ENCODE data around the gene NINJ1.

The NINJ1 gene

GRCh38 chr9:93154293-93154903, 20.3 kb upstream of the NINJ1 start:
- Histone ChIP-seq H2BK15ac (ENCODE audit: low read length) (no peak overlapping the region), H3K9ac (ENCODE audit: low read depth, low read length, poor library complexity) (no peak overlapping the region), H2BK5ac (ENCODE audit: low read length) (no peak overlapping the region), H3K4me2 (ENCODE audit: insufficient read depth, low read length, poor library complexity, severe bottlenecking) (no peak overlapping the region), H3K4me3 (ENCODE audit: low read length in 2 of 2) (no peak overlapping the region), H2BK120ac (ENCODE audit: low read depth, low read length) (no peak overlapping the region), H2AFZ (ENCODE audit: low read length) (no peak overlapping the region), H3K18ac (ENCODE audit: low read length) (peak overlapping the region; percentile 88), H3K4ac (ENCODE audit: low read length) (no peak overlapping the region), H3K79me1 (ENCODE audit: low read depth, low read length) (no peaks in the 10 kb centered on the region), H4K8ac (ENCODE audit: low read depth, low read length) (no peak overlapping the region), H3K4me1 (ENCODE audit: control insufficient read depth in 2 of 2, insufficient read depth in 1 of 2, low read depth in 1 of 2, low read length in 2 of 2) (no peaks in the 10 kb centered on the region), H3K14ac (ENCODE audit: low read length) (no peak overlapping the region), H3K27ac (replicated peaks; ENCODE audit: low read length) (no peak overlapping the region), H2BK12ac (ENCODE audit: low read length) (no peak overlapping the region), H3K23ac (ENCODE audit: low read depth, low read length, poor library complexity) (peak overlapping the region; percentile 5), H3K27me3 (ENCODE audit: control insufficient read depth in 3 of 3, insufficient read depth in 3 of 3, low read depth in 1 of 3, low read length in 3 of 3) (no peaks in the 10 kb centered on the region), H3K36me3 (replicated peaks in 1 of 2; ENCODE audit: control insufficient read depth in 2 of 2, insufficient read depth in 2 of 2, low read length in 2 of 2) (no peaks in the 10 kb centered on the region), H2AK5ac (ENCODE audit: low read depth, low read length) (peak overlapping the region; percentile 40), H3K9me3 (replicated peaks in 1 of 2; ENCODE audit: control insufficient read depth in 2 of 2, insufficient read depth in 1 of 2, low read depth in 1 of 2, low read length in 2 of 2) (peaks cover 0 to 1% of the 10 kb centered on the region in 2 donors), H4K91ac (ENCODE audit: low read depth, low read length, poor library complexity) (no peak overlapping the region)
- peak; percentile 53 for DNase-seq (ENCODE audit: low spot score)
- WGBS, 2 donors (ENCODE audit: extremely low coverage in 2 of 2, insufficient read length in 2 of 2, insufficient replicate concordance in 1 of 2) = no CpG with 5 or more reads among the region's 14 CpGs

- Histone ChIP-seq H2BK5ac (ENCODE audit: low read length) (no peak overlapping the region), H3K4me1 (ENCODE audit: control insufficient read depth in 2 of 2, insufficient read depth in 1 of 2, low read depth in 1 of 2, low read length in 2 of 2) (no peaks in the 10 kb centered on the region), H2BK15ac (ENCODE audit: low read length) (no peak overlapping the region), H3K14ac (ENCODE audit: low read length) (no peak overlapping the region), H3K79me1 (ENCODE audit: low read depth, low read length) (no peaks in the 10 kb centered on the region), H3K4me2 (ENCODE audit: insufficient read depth, low read length, poor library complexity, severe bottlenecking) (no peak overlapping the region), H3K4ac (ENCODE audit: low read length) (no peak overlapping the region), H3K27ac (replicated peaks; ENCODE audit: low read length) (no peak overlapping the region), H3K9ac (ENCODE audit: low read depth, low read length, poor library complexity) (no peak overlapping the region), H2BK120ac (ENCODE audit: low read depth, low read length) (no peak overlapping the region), H3K27me3 (ENCODE audit: control insufficient read depth in 3 of 3, insufficient read depth in 3 of 3, low read depth in 1 of 3, low read length in 3 of 3) (no peaks in the 10 kb centered on the region), H3K4me3 (ENCODE audit: low read length in 2 of 2) (no peak overlapping the region), H2AK5ac (ENCODE audit: low read depth, low read length) (no peak overlapping the region), H3K18ac (ENCODE audit: low read length) (no peak overlapping the region), H4K91ac (ENCODE audit: low read depth, low read length, poor library complexity) (no peak overlapping the region), H3K9me3 (replicated peaks in 1 of 2; ENCODE audit: control insufficient read depth in 2 of 2, insufficient read depth in 1 of 2, low read depth in 1 of 2, low read length in 2 of 2) (no peaks in the 10 kb centered on the region), H4K8ac (ENCODE audit: low read depth, low read length) (no peak overlapping the region), H3K36me3 (replicated peaks in 1 of 2; ENCODE audit: control insufficient read depth in 2 of 2, insufficient read depth in 2 of 2, low read length in 2 of 2) (no peaks in the 10 kb centered on the region), H2AFZ (ENCODE audit: low read length) (no peak overlapping the region), H2BK12ac (ENCODE audit: low read length) (no peak overlapping the region), H3K23ac (ENCODE audit: low read depth, low read length, poor library complexity) (no peak overlapping the region)
- no CpG with 5 or more reads among the region's 10 CpGs for WGBS, 2 donors (ENCODE audit: extremely low coverage in 2 of 2, insufficient read length in 2 of 2, insufficient replicate concordance in 1 of 2)
- no peak for DNase-seq (ENCODE audit: low spot score)
Observed at GRCh38 chr9:93151097-93151784, 17.2 kb upstream of the NINJ1 start.

GRCh38 chr9:93149361-93149760, 15.3 kb upstream of the NINJ1 start:
- H4K91ac ChIP-seq (ENCODE audit: low read depth, low read length, poor library complexity) = no peak overlapping the region
- no peaks in the 10 kb centered on the region for H3K79me1 ChIP-seq (ENCODE audit: low read depth, low read length)
- no peak overlapping the region for H2BK12ac ChIP-seq (ENCODE audit: low read length)
- peaks cover 0 to 1% of the 10 kb centered on the region in 2 donors for H3K4me1 ChIP-seq (ENCODE audit: control insufficient read depth in 2 of 2, insufficient read depth in 1 of 2, low read depth in 1 of 2, low read length in 2 of 2)
- no CpG with 5 or more reads among the region's 1 CpG for WGBS, 2 donors (ENCODE audit: extremely low coverage in 2 of 2, insufficient read length in 2 of 2, insufficient replicate concordance in 1 of 2)
- H3K4me3 ChIP-seq (ENCODE audit: low read length in 2 of 2) = no peak overlapping the region
- H4K8ac ChIP-seq (ENCODE audit: low read depth, low read length) = no peak overlapping the region
- H3K36me3 ChIP-seq (replicated peaks in 1 of 2; ENCODE audit: control insufficient read depth in 2 of 2, insufficient read depth in 2 of 2, low read length in 2 of 2) = no peaks in the 10 kb centered on the region
- no peak for DNase-seq (ENCODE audit: low spot score)
- no peak overlapping the region for H2AK5ac ChIP-seq (ENCODE audit: low read depth, low read length)
- H3K9ac ChIP-seq (ENCODE audit: low read depth, low read length, poor library complexity) = no peak overlapping the region
- no peak overlapping the region for H2BK120ac ChIP-seq (ENCODE audit: low read depth, low read length)
- no peak overlapping the region for H3K18ac ChIP-seq (ENCODE audit: low read length)
- H3K4me2 ChIP-seq (ENCODE audit: insufficient read depth, low read length, poor library complexity, severe bottlenecking) = no peak overlapping the region
- H3K4ac ChIP-seq (ENCODE audit: low read length) = no peak overlapping the region
- no peak overlapping the region for H3K14ac ChIP-seq (ENCODE audit: low read length)
- no peaks in the 10 kb centered on the region for H3K9me3 ChIP-seq (replicated peaks in 1 of 2; ENCODE audit: control insufficient read depth in 2 of 2, insufficient read depth in 1 of 2, low read depth in 1 of 2, low read length in 2 of 2)
- H2BK5ac ChIP-seq (ENCODE audit: low read length) = no peak overlapping the region
- H2AFZ ChIP-seq (ENCODE audit: low read length) = no peak overlapping the region
- no peak overlapping the region for H2BK15ac ChIP-seq (ENCODE audit: low read length)
- no peak overlapping the region for H3K23ac ChIP-seq (ENCODE audit: low read depth, low read length, poor library complexity)
- H3K27ac ChIP-seq (replicated peaks; ENCODE audit: low read length) = no peak overlapping the region
- no peaks in the 10 kb centered on the region for H3K27me3 ChIP-seq (ENCODE audit: control insufficient read depth in 3 of 3, insufficient read depth in 3 of 3, low read depth in 1 of 3, low read length in 3 of 3)

- Histone ChIP-seq H3K9ac (ENCODE audit: low read depth, low read length, poor library complexity) (no peak overlapping the region), H4K8ac (ENCODE audit: low read depth, low read length) (no peak overlapping the region), H4K91ac (ENCODE audit: low read depth, low read length, poor library complexity) (no peak overlapping the region), H3K27ac (replicated peaks; ENCODE audit: low read length) (no peak overlapping the region), H3K14ac (ENCODE audit: low read length) (no peak overlapping the region), H2AFZ (ENCODE audit: low read length) (no peak overlapping the region), H3K23ac (ENCODE audit: low read depth, low read length, poor library complexity) (no peak overlapping the region), H3K9me3 (replicated peaks in 1 of 2; ENCODE audit: control insufficient read depth in 2 of 2, insufficient read depth in 1 of 2, low read depth in 1 of 2, low read length in 2 of 2) (no peaks in the 10 kb centered on the region), H3K4me2 (ENCODE audit: insufficient read depth, low read length, poor library complexity, severe bottlenecking) (no peak overlapping the region), H2BK120ac (ENCODE audit: low read depth, low read length) (no peak overlapping the region), H2AK5ac (ENCODE audit: low read depth, low read length) (no peak overlapping the region), H2BK15ac (ENCODE audit: low read length) (no peak overlapping the region), H2BK12ac (ENCODE audit: low read length) (no peak overlapping the region), H2BK5ac (ENCODE audit: low read length) (no peak overlapping the region), H3K4me3 (ENCODE audit: low read length in 2 of 2) (no peak overlapping the region), H3K18ac (ENCODE audit: low read length) (no peak overlapping the region), H3K36me3 (replicated peaks in 1 of 2; ENCODE audit: control insufficient read depth in 2 of 2, insufficient read depth in 2 of 2, low read length in 2 of 2) (no peaks in the 10 kb centered on the region), H3K4ac (ENCODE audit: low read length) (no peak overlapping the region), H3K4me1 (ENCODE audit: control insufficient read depth in 2 of 2, insufficient read depth in 1 of 2, low read depth in 1 of 2, low read length in 2 of 2) (peaks cover 0 to 6% of the 10 kb centered on the region in 2 donors), H3K27me3 (ENCODE audit: control insufficient read depth in 3 of 3, insufficient read depth in 3 of 3, low read depth in 1 of 3, low read length in 3 of 3) (peaks cover 0 to 5% (median 0%) of the 10 kb centered on the region in 3 experiments), H3K79me1 (ENCODE audit: low read depth, low read length) (no peaks in the 10 kb centered on the region)
- no peak for DNase-seq (ENCODE audit: low spot score)
- WGBS, 2 donors (ENCODE audit: extremely low coverage in 2 of 2, insufficient read length in 2 of 2, insufficient replicate concordance in 1 of 2) = no CpG with 5 or more reads among the region's 2 CpGs
Observed at GRCh38 chr9:93148721-93149120, 14.7 kb upstream of the NINJ1 start.

Measured in neuronal stem cell (in vitro differentiated cells).